Measurements from ENCODE around the gene ZDHHC9.
A peak's percentile ranks its signal among the peaks of the same experiment; 100 is the strongest.
"Not testable (repeated sequence)": the region's sequence is repeated elsewhere in the genome, so short reads cannot be mapped to it uniquely, and the experiment has no call there.

Gene ZDHHC9

GRCh38 chrX:129843459-129844306, at the start of gene ZDHHC9:
Gene ZDHHC9 (minus strand): TSS chrX:129843886. CDS start chrX:129841945, 1,941 bp downstream.
- DNase-seq: peak; percentile 83

DNA sequence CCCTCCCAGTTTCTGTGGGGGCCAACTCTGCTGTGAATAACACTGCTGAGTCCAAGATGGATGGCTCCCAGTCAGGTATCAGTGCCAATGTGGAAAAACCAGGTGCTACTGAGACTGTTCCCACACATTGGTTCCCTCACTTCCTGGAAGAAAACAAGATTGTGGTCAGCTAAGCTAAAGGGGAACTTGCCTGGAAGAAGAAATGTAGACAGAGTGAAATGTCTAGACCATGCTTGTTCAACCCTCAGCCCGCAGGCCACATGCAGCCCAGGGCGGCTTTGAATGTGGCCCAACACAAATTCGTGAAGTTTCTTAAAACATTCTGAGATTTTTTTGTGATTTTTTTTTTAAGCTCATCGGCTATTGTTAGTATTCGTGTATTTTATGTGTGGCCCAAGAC, 33.7 kb upstream of the ZDHHC9 start:
- DNase-seq: no peak

DNA sequence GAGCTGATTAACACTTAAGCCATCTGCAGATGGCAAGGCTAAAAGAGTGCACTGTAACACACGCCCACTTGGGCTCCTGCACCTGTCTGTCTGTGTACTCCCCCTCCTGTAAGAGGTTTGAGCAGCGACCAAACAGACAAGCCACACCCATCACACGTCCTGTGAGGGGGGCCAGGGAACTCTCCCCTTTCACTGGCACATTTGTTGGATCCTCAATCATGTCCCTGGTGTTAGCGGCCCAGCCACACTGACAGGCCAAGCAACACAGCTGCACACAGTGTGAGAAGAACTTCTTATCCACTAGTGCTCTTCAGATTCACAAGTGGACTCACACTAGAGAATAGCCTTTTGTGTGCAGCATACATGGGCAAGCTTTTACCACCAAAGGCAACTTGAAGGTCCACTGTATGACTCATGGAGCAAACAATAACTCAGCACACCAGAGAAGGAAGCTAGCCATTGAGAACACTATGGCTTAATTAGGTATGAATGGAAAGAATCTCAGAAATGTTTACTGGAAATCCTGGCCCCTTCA, 33.2 kb upstream of the ZDHHC9 start:
- DNase-seq: no peak

GRCh38 chrX:129875669-129876068, 32.0 kb upstream of the ZDHHC9 start:
- DNase-seq: no peak

GRCh38 chrX:129872524-129872923, 28.8 kb upstream of the ZDHHC9 start:
- no peak for DNase-seq

DNA sequence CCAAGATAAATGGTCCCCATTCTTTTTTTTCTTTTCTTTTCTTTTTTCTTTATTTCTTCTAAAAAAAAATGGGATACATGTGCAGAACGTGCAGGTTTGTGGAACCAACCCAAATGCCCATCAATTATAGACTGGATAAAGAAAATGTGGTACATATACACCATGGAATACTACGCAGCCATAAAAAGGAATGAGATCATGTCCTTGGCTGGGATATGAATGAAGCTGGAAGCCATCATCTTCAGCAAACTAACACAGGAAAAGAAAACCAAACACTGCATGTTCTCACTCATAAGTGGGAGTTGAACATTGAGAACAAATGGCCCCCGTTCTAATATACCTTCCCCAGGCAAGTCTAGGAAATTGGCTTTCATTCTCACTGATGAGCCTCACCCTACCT, 22.6 kb upstream of the ZDHHC9 start:
- not testable (repeated sequence) for DNase-seq

GRCh38 chrX:129859134-129859533, 15.4 kb upstream of the ZDHHC9 start:
- not testable (repeated sequence) for DNase-seq

DNA sequence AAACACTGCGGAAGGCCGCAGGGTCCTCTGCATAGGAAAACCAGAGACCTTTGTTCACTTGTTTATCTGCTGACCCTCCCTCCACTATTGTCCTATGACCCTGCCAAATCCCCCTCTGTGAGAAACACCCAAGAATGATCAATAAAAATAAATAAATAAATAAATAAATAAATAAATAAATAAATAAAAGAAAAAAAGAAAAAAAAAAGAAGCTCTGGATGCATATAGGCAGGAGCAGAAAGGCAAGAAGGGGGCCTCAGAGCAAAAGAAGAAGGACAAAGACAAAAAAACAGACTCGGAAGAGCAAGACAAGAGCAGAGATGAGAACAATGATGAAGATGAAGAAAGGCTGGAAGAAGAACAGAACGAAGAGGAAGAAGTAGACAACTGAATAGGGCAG, 8.1 kb upstream of the ZDHHC9 start:
- DNase-seq: not testable (repeated sequence)

DNA sequence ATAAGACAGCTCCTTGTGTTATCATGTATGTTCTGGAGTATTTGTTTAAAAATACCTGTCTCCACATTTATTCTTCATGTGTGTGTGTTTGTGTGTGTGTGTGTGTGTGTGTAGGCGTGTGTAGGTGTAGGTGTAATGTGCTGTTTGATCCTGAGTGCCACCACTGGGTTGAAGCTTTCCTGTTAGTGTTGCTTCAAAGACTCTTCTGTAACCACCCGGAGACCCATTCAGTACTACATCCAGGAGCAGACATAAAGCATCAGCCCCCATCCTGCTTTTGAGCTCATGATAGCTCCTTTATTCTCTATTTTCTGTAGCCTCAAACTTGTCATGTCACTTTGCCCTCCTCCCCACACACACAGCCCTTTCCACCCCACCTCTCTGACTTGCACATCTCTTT, 3.0 kb upstream of the ZDHHC9 start:
- DNase-seq: no peak

DNA sequence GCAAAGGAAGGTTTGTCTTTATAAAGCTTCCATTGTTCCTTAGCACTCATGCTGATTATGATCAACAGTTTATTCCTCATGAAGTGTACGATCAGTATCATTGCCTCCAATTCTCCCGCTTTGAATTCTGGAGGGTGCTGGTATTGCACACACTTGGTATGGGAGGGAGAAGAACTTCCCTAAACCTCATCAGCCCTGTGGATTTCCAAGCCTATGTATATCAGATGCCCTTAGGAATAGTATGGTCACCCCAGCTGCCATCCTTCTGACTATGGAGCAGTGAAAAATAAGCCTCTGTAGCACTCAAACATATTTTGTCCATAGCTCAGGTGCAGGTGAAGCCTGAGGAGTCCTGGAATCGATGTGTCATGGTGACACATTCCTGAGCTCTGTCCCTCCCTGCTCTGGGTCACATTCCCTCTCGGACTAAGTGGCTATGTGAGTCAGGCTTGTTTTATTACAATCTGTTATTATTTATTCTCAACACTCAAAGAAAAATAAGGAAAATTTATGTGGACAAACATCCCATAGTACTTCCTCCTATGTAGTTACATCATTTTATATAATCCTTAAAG, 2.0 kb upstream of the ZDHHC9 start:
- no peak for DNase-seq

GRCh38 chrX:129843209-129843458, 552 bp downstream of the ZDHHC9 start:
- no peak for DNase-seq

GRCh38 chrX:129842510-129843208, 1.0 kb downstream of the ZDHHC9 start:
- DNase-seq: peak; percentile 2

DNA sequence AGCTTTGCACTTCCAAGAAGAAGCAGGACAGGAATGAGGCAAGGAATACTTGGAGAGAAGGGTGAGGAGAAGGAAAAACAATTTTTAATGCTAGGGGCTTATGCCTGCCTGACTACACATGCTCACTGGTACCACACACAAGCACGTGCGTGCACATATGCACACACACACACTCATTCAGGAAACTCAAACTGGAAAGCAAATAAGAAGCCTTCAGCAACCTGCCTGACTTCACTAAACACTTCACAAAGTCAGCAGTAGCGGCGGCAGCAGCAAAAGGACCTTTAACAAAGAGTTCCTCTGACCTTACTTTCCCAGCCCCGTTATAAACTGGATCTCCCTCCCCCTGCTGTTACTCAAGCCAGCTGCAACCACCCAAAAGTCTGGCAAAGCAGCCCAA, 3.3 kb downstream of the ZDHHC9 start:
- no peak for DNase-seq

GRCh38 chrX:129836827-129837226, 6.9 kb downstream of the ZDHHC9 start:
- DNase-seq: no peak

- no peak for DNase-seq
These were observed 10.3 kb downstream of the ZDHHC9 start for GRCh38 chrX:129833153-129833990.

- no peak for DNase-seq
These were observed 12.4 kb downstream of the ZDHHC9 start for GRCh38 chrX:129831091-129831885.

GRCh38 chrX:129830494-129830893, 13.2 kb downstream of the ZDHHC9 start:
- DNase-seq: no peak

DNA sequence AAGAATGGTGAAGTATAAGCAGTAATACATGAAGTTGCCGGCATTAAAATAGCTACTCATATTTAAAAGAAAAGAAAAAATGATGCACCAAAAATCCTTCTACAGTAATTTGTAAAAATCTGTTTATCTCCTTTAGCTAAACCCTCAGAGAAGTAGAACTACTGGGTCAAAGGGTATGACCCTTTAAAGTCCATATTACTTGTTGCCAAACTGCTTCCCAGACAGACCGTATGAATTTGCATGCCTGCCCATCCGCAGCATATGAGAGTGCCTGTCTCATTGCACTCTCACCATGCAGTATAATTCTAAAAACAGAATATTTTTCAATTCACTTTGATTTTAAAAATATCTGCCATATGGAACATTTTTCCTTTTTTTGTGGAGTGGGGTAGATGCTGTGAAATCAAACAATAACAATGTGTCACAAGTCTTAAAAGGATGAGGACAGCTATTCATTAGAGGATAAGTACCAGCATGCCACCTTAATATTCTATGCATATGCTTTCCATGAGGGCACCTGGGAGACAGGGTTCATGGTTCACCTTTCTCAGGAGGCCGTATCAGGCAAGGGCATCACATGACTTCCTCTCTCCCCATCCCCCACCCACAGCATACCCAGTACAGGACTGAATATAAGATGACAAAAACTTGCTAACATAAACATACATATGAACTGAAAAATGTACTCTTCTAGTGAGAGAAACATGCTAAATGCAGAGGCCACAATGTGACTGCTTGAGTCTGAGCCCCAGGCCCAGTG, 17.8 kb downstream of the ZDHHC9 start:
- DNase-seq: no peak

- no peak for DNase-seq
These were observed 19.1 kb downstream of the ZDHHC9 start for GRCh38 chrX:129824620-129825019.

DNA sequence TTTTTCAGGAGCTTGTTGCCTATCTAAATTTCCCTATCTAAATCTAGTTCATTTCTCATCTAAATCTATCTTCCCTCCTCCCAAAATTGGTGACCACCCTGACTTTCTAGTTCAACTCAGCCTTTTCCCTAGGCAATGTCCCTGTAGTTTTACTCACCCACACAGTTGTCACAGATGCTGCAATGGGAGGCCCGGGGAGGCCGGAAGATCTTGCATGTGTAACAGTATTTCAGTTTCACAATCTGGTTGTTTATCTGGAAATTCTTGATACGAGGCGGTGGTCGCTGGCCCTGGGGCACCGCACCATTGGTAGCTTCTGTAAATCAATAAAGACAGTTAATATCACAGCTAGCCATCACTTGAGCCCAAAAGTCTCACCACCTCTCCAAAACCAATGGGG, 20.2 kb downstream of the ZDHHC9 start:
- no peak for DNase-seq

GRCh38 chrX:129823115-129823514, 20.6 kb downstream of the ZDHHC9 start:
- DNase-seq: peak; percentile 23

Data from stimulated activated CD4-positive, alpha-beta T cell treated with anti-CD3 and anti-CD28 coated beads, Interleukin-4, amount 100 ng/mL, for 1 hour (primary cell).